ENCODE data around the gene MAGEA9B. TPM values are rescaled to one million over a fixed set of nuclear protein-coding genes. Genes with fewer than 3 reads are reported as not detected.
"Not testable (repeated sequence)": the region's sequence is repeated elsewhere in the genome, so short reads cannot be mapped to it uniquely, and the experiment has no call there.

The MAGEA9B gene
- total and polyA plus RNA-seq, 4 donors, result not detected

DNA sequence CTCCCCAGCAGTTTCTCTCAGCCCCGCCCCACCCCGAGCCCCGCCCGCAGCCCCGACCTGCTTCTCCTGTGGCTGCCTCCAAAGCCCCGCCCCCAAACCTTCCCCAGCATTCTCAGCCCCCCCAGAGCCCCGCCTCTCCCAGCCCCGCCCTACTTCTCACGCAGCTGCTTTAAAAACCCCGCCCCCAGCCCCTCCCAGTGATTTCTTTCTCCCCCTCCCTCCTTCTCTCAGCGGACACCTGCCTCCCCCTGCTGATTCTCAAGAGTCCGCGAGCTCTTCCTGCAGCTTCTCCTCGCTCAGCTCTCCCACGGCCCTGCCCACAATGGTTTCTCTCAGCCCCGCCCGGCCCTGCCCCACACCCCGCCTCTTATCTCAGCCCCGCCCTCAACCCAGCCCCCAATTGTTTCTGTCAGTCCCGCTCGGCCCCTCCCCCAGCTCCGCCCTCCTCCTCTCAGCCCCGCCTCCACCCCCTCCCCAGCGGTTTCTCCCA, 47.1 kb downstream of the MAGEA9B start:
- DNase-seq (ENCODE audit: low spot score), result peak; percentile 87
- peak overlapping the region in 2 of 3 donors; percentile 79 to 92 for H3K4me3 ChIP-seq (ENCODE audit: low read depth in 1 of 3, low read length in 3 of 3)
- WGBS, result 2% methylated on average over 24 of the region's 24 CpGs

DNA sequence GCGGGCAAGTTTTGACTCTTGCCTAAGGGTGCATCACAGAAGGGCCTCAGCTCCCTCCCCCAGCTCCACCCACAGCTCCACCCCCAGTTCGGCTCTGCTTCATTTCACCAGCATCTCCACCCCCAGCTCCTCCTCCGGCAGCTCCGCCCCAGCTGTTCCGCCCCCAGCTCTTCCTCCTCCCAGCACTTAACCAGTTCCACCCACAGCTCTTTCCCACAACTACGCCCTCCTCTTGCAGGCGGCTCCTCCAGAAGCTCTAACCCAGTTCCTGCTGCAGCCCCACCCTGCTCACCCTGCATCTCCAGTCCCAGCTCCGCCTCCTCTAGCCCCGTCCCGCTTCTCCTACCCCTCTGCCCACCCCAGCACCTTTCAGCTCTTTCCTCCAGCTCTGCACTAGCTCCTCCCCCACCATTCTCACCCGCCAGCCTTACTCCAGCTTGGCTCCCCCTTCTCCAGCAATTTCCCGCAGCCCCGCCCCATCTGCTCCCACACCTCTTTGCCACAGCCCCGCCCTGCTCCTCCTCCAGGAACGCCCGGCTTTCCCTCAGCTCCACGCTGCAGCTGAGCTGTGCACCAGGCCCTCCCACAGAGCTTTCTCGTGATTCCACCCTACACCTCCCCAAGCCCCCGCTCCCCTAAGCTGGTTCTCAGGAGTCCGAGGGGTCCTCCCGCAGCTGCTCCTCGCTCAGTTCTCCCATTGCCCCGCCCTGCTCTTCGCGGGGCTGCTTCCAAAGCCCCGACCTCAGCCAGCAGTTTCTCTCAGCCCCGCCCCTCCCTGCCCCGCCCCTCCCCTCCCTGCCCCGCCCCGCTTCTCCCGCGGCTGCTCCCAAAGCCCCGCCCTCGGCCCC, 47.8 kb downstream of the MAGEA9B start:
- peak overlapping the region; percentile 75 to 85 for H3K27ac ChIP-seq (ENCODE audit: low read depth in 1 of 2, low read length in 2 of 2)
- TF ChIP-seq SP1 (IDR thresholded peaks at IDR 0.05) (peak; percentile 55), HNF4A (conservative IDR thresholded peaks at IDR 0.05) (no peak)
- no peak overlapping the region for H3K9ac ChIP-seq (ENCODE audit: low read depth in 1 of 2, low read length in 2 of 2)
- peak overlapping the region; percentile 54 to 79 (median 63) for H3K4me3 ChIP-seq (ENCODE audit: low read depth in 1 of 3, low read length in 3 of 3)
- no peaks in the 10 kb centered on the region for H3K9me3 ChIP-seq (ENCODE audit: control insufficient read depth in 4 of 4, low read length in 3 of 4)
- WGBS, result 5% methylated on average over 32 of the region's 34 CpGs
- H3K36me3 ChIP-seq (ENCODE audit: control insufficient read depth in 4 of 4, insufficient read depth in 3 of 4, low read depth in 1 of 4, low read length in 3 of 4), result no peaks in the 10 kb centered on the region
- H3K4me1 ChIP-seq (ENCODE audit: control insufficient read depth in 4 of 4, insufficient read depth in 4 of 4, low read length in 3 of 4), result peaks cover 0 to 4% (median 4%) of the 10 kb centered on the region in 4 donors
- no peaks in the 10 kb centered on the region for H3K27me3 ChIP-seq (ENCODE audit: control insufficient read depth in 4 of 4, insufficient read depth in 4 of 4, low read length in 3 of 4)
- DNase-seq (ENCODE audit: low spot score), result peak; percentile 82

More for the DNA sequence above, 47.1 kb downstream of the MAGEA9B start:
- Histone ChIP-seq H3K36me3 (ENCODE audit: control insufficient read depth in 4 of 4, insufficient read depth in 3 of 4, low read depth in 1 of 4, low read length in 3 of 4) (no peaks in the 10 kb centered on the region), H3K27me3 (ENCODE audit: control insufficient read depth in 4 of 4, insufficient read depth in 4 of 4, low read length in 3 of 4) (no peaks in the 10 kb centered on the region), H3K27ac (ENCODE audit: low read depth in 1 of 2, low read length in 2 of 2) (peak overlapping the region; percentile 96 to 97), H3K4me1 (ENCODE audit: control insufficient read depth in 4 of 4, insufficient read depth in 4 of 4, low read length in 3 of 4) (peaks cover 0 to 4% (median 4%) of the 10 kb centered on the region in 4 donors), H3K9me3 (ENCODE audit: control insufficient read depth in 4 of 4, low read length in 3 of 4) (no peaks in the 10 kb centered on the region), H3K9ac (ENCODE audit: low read depth in 1 of 2, low read length in 2 of 2) (peak overlapping the region in 1 of 2 donors; percentile 65)
- no peak for TF ChIP-seq SP1 (IDR thresholded peaks at IDR 0.05)
- TF ChIP-seq ATF3 (IDR thresholded peaks at IDR 0.05), result no peak
- no peak for TF ChIP-seq HNF4A (conservative IDR thresholded peaks at IDR 0.05)
- TF ChIP-seq, protein P1, sequence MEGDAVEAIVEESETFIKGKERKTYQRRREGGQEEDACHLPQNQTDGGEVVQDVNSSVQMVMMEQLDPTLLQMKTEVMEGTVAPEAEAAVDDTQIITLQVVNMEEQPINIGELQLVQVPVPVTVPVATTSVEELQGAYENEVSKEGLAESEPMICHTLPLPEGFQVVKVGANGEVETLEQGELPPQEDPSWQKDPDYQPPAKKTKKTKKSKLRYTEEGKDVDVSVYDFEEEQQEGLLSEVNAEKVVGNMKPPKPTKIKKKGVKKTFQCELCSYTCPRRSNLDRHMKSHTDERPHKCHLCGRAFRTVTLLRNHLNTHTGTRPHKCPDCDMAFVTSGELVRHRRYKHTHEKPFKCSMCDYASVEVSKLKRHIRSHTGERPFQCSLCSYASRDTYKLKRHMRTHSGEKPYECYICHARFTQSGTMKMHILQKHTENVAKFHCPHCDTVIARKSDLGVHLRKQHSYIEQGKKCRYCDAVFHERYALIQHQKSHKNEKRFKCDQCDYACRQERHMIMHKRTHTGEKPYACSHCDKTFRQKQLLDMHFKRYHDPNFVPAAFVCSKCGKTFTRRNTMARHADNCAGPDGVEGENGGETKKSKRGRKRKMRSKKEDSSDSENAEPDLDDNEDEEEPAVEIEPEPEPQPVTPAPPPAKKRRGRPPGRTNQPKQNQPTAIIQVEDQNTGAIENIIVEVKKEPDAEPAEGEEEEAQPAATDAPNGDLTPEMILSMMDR (IDR thresholded peaks at IDR 0.05; ENCODE audit: low read depth, low read length, missing input control), result no peak
- no peak for TF ChIP-seq FOXA2 (IDR thresholded peaks at IDR 0.05)
- TF ChIP-seq YY1 (IDR thresholded peaks at IDR 0.05), result no peak
- no peak for TF ChIP-seq EGR1 (IDR thresholded peaks at IDR 0.05; ENCODE audit: low read depth in 2 of 2)
- no peak for TF ChIP-seq TAF1 (conservative IDR thresholded peaks at IDR 0.05)

GRCh38 chrX:149537474-149537873, 49.8 kb downstream of the MAGEA9B start:
- H3K36me3 ChIP-seq (ENCODE audit: control insufficient read depth in 4 of 4, insufficient read depth in 3 of 4, low read depth in 1 of 4, low read length in 3 of 4); H3K4me1 ChIP-seq (ENCODE audit: control insufficient read depth in 4 of 4, insufficient read depth in 4 of 4, low read length in 3 of 4); H3K9ac ChIP-seq (ENCODE audit: low read depth in 1 of 2, low read length in 2 of 2); H3K9me3 ChIP-seq (ENCODE audit: control insufficient read depth in 4 of 4, low read length in 3 of 4); DNase-seq (ENCODE audit: low spot score); H3K27ac ChIP-seq (ENCODE audit: low read depth in 1 of 2, low read length in 2 of 2); H3K4me3 ChIP-seq (ENCODE audit: low read depth in 1 of 3, low read length in 3 of 3); H3K27me3 ChIP-seq (ENCODE audit: control insufficient read depth in 4 of 4, insufficient read depth in 4 of 4, low read length in 3 of 4): not testable (repeated sequence)
- WGBS, result 91% methylated on average over 8 of the region's 11 CpGs

- not testable (repeated sequence) for H3K27ac ChIP-seq (ENCODE audit: low read depth in 1 of 2, low read length in 2 of 2); H3K36me3 ChIP-seq (ENCODE audit: control insufficient read depth in 4 of 4, insufficient read depth in 3 of 4, low read depth in 1 of 4, low read length in 3 of 4); H3K27me3 ChIP-seq (ENCODE audit: control insufficient read depth in 4 of 4, insufficient read depth in 4 of 4, low read length in 3 of 4); H3K9ac ChIP-seq (ENCODE audit: low read depth in 1 of 2, low read length in 2 of 2); DNase-seq (ENCODE audit: low spot score); H3K4me1 ChIP-seq (ENCODE audit: control insufficient read depth in 4 of 4, insufficient read depth in 4 of 4, low read length in 3 of 4); H3K9me3 ChIP-seq (ENCODE audit: control insufficient read depth in 4 of 4, low read length in 3 of 4); H3K4me3 ChIP-seq (ENCODE audit: low read depth in 1 of 3, low read length in 3 of 3)
- 88% methylated on average over 3 of the region's 3 CpGs for WGBS
These were observed 52.2 kb downstream of the MAGEA9B start for GRCh38 chrX:149534926-149535602.

DNA sequence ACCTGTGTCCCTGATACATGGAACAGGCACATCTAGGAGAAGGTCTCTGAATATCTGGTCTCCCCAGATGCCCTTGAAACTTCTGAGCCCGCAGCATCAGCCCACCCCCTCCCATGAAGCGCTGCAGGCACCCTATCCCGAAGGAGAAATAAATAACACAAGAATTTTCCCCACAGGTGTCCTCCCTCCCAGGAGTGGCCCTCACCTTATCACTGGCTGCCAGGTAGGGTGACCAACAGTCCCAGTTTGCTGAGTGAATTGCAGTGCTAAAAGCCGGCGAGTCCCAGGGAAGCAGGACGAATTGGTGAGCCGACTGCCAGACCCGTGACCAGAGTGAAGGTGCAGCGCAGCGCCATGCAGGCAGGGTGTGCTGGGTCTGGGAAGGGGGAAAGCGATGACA, 53.3 kb downstream of the MAGEA9B start:
- DNase-seq (ENCODE audit: low spot score); H3K9ac ChIP-seq (ENCODE audit: low read depth in 1 of 2, low read length in 2 of 2); H3K27me3 ChIP-seq (ENCODE audit: control insufficient read depth in 4 of 4, insufficient read depth in 4 of 4, low read length in 3 of 4); H3K4me1 ChIP-seq (ENCODE audit: control insufficient read depth in 4 of 4, insufficient read depth in 4 of 4, low read length in 3 of 4); H3K27ac ChIP-seq (ENCODE audit: low read depth in 1 of 2, low read length in 2 of 2); H3K9me3 ChIP-seq (ENCODE audit: control insufficient read depth in 4 of 4, low read length in 3 of 4); H3K4me3 ChIP-seq (ENCODE audit: low read depth in 1 of 3, low read length in 3 of 3); H3K36me3 ChIP-seq (ENCODE audit: control insufficient read depth in 4 of 4, insufficient read depth in 3 of 4, low read depth in 1 of 4, low read length in 3 of 4): not testable (repeated sequence)
- 94% methylated on average over 10 of the region's 11 CpGs for WGBS

DNA sequence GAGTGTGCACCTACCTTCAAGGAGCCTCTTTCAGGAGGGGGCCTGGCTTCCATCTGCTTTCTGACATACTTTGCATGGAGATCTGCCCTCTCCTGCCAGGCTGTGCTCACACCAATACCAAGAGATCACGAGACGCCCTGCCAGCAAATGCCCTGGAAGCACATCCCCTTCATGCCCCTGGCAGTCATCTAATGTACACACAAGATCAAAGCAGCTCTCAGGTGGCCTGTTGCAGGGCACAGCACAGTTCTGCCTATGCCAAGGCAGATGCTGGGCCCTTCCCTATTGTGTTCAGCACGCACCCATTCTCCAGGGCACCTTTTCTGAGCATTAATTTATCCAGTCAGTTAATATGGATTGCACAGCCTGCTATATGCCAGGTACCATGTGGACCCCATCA, 54.4 kb downstream of the MAGEA9B start:
- not testable (repeated sequence) for H3K4me3 ChIP-seq (ENCODE audit: low read depth in 1 of 3, low read length in 3 of 3); H3K27me3 ChIP-seq (ENCODE audit: control insufficient read depth in 4 of 4, insufficient read depth in 4 of 4, low read length in 3 of 4); H3K9ac ChIP-seq (ENCODE audit: low read depth in 1 of 2, low read length in 2 of 2); H3K27ac ChIP-seq (ENCODE audit: low read depth in 1 of 2, low read length in 2 of 2); H3K4me1 ChIP-seq (ENCODE audit: control insufficient read depth in 4 of 4, insufficient read depth in 4 of 4, low read length in 3 of 4); H3K36me3 ChIP-seq (ENCODE audit: control insufficient read depth in 4 of 4, insufficient read depth in 3 of 4, low read depth in 1 of 4, low read length in 3 of 4); H3K9me3 ChIP-seq (ENCODE audit: control insufficient read depth in 4 of 4, low read length in 3 of 4); DNase-seq (ENCODE audit: low spot score)
- WGBS, result 100% methylated on average over 1 of the region's 3 CpGs

Measured in liver (tissue), 9 donors.